Measurements from ENCODE around the gene LSP1.

The LSP1 gene

GRCh38 chr11:1927026-1927847 is 74.4 kb downstream of the LSP1 start:
- no peak for DNase-seq (ENCODE audit: low read depth, low spot score)

DNA sequence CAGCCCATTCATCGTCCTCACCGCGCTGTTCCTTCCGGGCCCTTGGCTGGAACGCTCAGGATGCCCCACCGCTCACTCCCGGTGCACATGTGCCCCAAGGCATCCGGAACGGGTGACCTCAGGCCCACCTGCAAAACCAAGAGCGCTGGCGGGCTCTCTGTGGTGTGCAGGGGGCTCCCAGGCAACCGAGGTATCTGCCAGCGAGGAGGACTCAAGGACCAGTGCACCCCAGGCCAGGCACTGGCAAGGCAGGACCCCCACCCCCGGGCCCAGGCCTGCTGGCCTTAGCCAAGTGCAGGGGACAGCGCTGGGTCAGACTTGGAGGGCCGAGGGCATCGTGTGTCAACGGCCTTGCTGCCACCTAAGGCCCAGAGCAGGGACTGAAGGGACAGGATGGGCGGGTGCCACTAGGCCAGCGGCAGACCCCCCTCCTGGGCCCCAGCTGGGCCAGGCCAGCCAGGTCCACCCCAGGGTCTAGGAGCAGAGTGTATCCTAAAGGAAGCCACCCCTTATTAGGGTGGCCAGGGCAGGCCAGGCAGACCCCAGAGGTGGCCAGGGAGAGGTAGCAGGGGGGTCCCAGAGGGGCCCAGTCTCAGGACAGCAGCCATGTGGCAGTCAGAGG is 75.1 kb downstream of the LSP1 start:
- no peak for DNase-seq (ENCODE audit: low read depth, low spot score)

DNA sequence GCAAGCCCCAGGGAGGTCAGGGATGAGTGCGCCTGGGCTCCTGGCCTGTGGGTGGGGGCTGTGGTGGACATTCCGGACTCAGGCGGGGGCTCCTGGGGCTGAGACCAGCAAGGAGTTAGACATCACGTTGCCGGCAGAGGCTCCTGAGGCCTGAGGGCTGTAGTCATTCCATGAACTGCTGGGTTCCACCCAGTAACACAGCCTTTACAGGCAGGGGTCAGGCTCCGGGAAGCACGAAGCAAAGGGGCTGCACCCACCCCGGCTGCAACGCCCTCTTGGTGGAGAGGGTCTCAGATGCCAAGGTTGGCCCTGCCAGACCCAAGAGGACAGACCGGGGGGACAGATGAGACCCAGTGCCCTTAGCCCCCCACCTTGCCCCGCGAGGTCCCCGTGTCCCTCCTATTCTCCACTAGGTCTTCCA is 75.6 kb downstream of the LSP1 start:
- DNase-seq (ENCODE audit: low read depth, low spot score) = no peak

DNA sequence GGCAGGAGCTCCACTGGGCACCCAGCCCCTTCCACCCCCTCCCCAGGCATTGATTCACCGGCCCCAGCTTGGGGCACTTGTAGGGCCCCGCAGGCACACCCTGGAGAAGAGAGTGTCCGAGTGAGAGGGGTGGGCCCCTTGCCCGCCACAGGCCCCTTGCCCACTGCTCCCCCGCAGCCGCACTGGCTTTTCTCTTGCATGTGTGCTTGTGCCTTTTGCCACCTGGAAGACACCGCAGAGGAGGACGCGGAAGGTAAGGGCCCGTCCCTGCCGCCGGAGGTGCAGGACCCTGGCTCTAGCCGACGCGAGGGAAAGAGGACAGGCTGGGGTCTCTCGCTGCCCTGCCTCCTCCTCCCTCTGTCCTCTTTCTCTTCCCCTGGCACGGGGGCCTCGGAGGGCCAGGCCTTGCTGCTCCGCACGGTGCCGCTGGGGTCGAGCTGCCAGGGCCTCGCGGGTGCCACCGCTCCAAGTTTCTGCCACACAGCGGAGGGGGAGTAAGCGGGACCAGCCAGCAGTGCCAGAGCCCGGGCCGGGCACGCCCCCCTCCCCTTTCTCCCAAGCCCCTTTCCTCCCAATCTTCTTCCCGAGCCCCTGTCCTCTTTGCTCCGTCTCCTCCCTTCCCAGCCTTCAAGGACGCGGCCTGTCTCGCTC is 76.1 kb downstream of the LSP1 start:
- DNase-seq (ENCODE audit: low read depth, low spot score) = no peak

DNA sequence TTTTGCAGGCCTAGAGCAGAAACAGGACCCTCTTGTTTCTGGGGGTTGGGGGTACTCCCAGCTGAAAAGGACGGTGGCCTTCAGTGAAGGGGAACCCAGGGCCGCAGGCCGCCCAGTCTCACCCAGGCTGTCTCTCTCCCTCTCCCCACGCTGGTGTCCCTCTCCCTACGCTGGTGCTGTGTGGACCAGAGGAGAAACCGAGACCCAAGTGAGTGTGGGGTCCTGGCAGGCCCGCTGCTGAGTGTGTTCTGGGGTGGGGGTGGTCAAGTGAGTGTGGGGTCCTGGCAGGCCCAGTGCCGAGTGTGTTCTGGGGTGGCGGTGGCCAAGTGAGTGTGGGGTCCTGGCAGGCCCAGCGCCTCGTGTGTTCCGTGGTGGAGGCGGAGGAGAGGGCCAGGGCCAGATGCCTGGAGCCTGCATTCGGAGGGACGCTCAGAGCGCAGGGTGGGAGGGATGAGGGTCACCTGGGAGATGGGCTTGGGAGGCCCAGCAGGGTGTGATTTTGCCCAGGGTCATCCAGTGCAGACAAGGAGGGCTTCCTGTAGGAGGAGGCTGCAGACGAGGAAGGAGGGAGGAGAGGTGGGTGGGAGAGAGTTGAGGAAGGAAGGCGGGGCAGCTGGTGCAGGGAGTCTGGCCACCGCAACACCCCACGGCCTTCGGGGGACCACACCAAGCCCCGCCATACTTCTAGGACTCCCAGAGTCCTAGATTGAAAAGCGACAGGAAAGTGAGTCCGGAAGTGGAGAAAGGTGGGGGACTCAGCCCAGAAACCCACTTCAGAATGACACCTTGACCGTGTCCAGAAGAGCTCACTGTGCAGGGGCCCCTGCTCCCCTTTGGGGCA is 77.0 kb downstream of the LSP1 start:
- no peak for DNase-seq (ENCODE audit: low read depth, low spot score)

- DNase-seq (ENCODE audit: low read depth, low spot score) = no peak
These were observed 77.6 kb downstream of the LSP1 start for GRCh38 chr11:1930462-1930830.

GRCh38 chr11:1931341-1932104 is 78.6 kb downstream of the LSP1 start:
- no peak for DNase-seq (ENCODE audit: low read depth, low spot score)

DNA sequence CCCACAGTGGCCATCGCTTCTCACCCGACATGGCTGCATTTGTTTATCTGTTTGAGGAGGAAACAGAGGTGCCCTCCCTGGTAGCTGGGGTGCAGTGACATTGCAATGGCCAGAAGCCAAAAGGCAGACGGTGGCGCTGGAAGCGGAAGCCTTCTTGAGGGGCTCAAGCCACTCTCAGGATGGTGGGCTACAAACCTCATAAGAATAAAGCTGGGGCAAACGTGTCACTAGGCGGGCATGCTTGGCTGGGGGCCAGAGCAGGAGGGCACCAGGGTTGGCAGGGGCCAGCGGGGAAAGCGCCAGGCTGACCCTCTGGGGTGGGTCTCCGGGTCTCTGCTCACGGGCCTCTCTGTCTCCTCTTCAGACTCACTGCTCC is 79.2 kb downstream of the LSP1 start:
- DNase-seq (ENCODE audit: low read depth, low spot score) = no peak

- no peak for DNase-seq (ENCODE audit: low read depth, low spot score)
These were observed 79.8 kb downstream of the LSP1 start for GRCh38 chr11:1932681-1933080.

GRCh38 chr11:1933416-1934334 is 80.8 kb downstream of the LSP1 start:
- DNase-seq (ENCODE audit: low read depth, low spot score) = no peak

GRCh38 chr11:1934335-1935155 is 81.7 kb downstream of the LSP1 start:
- DNase-seq (ENCODE audit: low read depth, low spot score) = no peak

- no peak for DNase-seq (ENCODE audit: low read depth, low spot score)
These were observed 82.5 kb downstream of the LSP1 start for GRCh38 chr11:1935156-1936071.

GRCh38 chr11:1936072-1936780 is 83.3 kb downstream of the LSP1 start:
- no peak for DNase-seq (ENCODE audit: low read depth, low spot score)

DNA sequence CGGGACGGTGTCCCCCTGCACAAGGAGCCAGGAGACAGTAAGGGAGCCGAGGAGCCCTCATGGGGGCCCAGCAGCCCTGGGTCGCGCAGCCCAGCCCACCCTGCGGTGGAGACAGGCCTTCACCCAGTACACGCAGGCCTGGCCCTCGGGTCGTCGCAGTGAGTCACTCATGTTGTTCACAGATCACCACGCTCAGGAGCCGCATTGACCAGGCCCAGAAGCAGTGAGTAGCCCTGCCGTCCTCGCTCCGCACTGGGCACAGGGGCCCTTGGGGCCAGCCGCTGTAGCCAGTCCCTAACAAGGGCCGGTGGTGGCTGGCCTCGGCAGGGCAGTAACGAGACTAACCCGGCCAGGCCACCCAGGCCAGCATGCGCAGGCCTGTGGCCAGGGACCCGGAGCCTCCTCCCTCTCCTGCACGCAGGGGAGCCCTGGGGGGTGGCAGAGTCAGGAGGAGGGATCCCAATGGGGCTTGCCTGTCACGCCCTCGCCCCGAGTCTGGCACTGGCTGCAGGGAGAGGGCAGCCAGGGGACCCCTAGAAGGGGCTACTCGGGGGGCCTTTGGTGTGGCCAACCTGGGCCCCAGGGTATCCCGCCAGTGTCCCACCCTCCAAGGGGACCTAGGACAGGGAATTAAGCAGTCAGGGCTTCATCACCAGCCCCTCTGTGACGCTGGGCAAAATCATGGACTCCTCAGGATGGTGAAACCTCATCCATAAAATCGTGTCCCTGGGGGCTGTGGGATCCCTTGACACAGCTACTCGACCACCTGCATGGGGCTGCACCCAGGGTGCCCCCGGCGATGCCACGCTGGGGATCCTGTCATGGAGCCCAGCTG is 84.1 kb downstream of the LSP1 start:
- no peak for DNase-seq (ENCODE audit: low read depth, low spot score)

DNA sequence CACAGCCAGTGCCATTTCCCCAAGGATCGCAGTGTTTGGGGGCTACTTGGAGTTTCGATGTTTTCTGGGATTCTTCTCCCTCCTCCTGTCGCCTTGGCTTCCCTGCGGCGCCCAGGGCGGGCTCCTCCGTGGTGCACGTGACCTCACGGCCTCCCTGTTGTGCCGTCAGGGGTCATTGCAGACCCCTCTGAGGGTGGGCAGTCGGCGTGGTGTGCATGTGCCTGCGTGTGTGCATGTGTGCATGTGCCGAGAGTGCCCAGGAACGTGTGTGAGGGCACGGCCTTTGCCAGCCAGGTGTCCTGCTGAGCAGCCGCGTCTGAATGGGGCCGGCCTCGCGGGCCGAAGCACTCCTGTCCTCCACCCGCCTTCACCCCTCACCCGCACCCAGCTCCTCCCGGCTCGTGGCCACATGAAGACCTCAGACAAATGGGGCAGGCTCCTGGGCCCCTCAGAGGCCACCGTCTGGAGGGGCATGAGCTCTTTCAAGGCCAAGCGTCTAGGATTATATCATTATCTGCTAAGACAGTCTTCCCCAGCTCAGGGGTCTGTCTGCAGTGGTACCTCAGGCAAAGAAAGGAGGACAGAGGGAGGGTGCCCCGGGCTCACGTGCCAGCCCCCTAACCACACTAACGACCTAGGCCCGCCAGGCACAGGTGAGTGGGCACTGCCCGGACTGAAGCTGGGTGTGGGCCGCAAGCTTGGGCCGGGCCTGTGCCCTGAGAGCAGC is 84.9 kb downstream of the LSP1 start:
- DNase-seq (ENCODE audit: low read depth, low spot score) = no peak
